Trophoblast cell (in vitro differentiated cells and primary cell): Measurements from ENCODE around the gene SGTB.
"Not testable (repeated sequence)": the region's sequence is repeated elsewhere in the genome, so short reads cannot be mapped to it uniquely, and the experiment has no call there.

Experiments used
- DNase-seq, 2 donors: peaks; one replicate each; pipeline ENCODE4 v3.0.0-alpha.2; 2016
- H2AFZ ChIP-seq: 2 replicates; pipeline ENCODE4 v1.6.1; 2013; ENCODE audit warnings: low read length, moderate library complexity, mild to moderate bottlenecking; ENCODE audit not compliant: insufficient read depth, poor library complexity
- H2AK5ac ChIP-seq: 2 replicates; pipeline ENCODE4 v1.6.1; 2013; ENCODE audit warnings: mild to moderate bottlenecking, low read length
- H2BK120ac ChIP-seq: 2 replicates; pipeline ENCODE4 v1.6.1; 2013; ENCODE audit warnings: low read length, mild to moderate bottlenecking, moderate library complexity; ENCODE audit not compliant: insufficient read depth, poor library complexity
- H2BK12ac ChIP-seq: 2 replicates; pipeline ENCODE4 v1.6.1; 2013; ENCODE audit warnings: mild to moderate bottlenecking, low read length, moderate library complexity
- H2BK5ac ChIP-seq: 2 replicates; pipeline ENCODE4 v1.6.1; 2013; ENCODE audit warnings: low read length, low read depth, moderate library complexity, mild to moderate bottlenecking; ENCODE audit not compliant: poor library complexity
- H3K14ac ChIP-seq: 2 replicates; pipeline ENCODE4 v1.6.1; 2013; ENCODE audit warnings: mild to moderate bottlenecking, low read length
- H3K18ac ChIP-seq: 2 replicates; pipeline ENCODE4 v1.6.1; 2013; ENCODE audit warnings: mild to moderate bottlenecking, low read length
- H3K23ac ChIP-seq: 2 replicates; pipeline ENCODE4 v1.6.1; 2013; ENCODE audit warnings: low read length
- H3K27ac ChIP-seq: 2 replicates; pipeline ENCODE4 v1.5.1; 2013; ENCODE audit warnings: low read depth, mild to moderate bottlenecking, inconsistent platforms, low read length, moderate library complexity
- H3K27me3 ChIP-seq: 2 replicates; pipeline ENCODE4 v1.6.1; 2013; ENCODE audit warnings: inconsistent platforms, mild to moderate bottlenecking, low read length, moderate library complexity; ENCODE audit not compliant: insufficient read depth
- H3K36me3 ChIP-seq, 2 experiments: 1 replicate in 1 of 2; 2 replicates in 1 of 2; pipeline ENCODE4 v1.6.1; 2013; ENCODE audit warnings: low read length in 2 of 2, mild to moderate bottlenecking in 2 of 2, moderate library complexity in 1 of 2; ENCODE audit not compliant: insufficient read depth in 2 of 2, control insufficient read depth in 1 of 2
- H3K4ac ChIP-seq: 2 replicates; pipeline ENCODE4 v1.6.1; 2013; ENCODE audit warnings: low read depth, mild to moderate bottlenecking, low read length, moderate library complexity
- H3K4me1 ChIP-seq, 2 experiments: 1 replicate in 1 of 2; 2 replicates in 1 of 2; pipeline ENCODE4 v1.6.1; 2013; ENCODE audit warnings: low read length in 2 of 2, mild to moderate bottlenecking in 2 of 2, moderate library complexity in 1 of 2; ENCODE audit not compliant: insufficient read depth in 2 of 2, control insufficient read depth in 1 of 2
- H3K4me2 ChIP-seq: 2 replicates; pipeline ENCODE4 v1.6.1; 2013; ENCODE audit warnings: inconsistent platforms, mild to moderate bottlenecking, low read length, moderate library complexity
- H3K4me3 ChIP-seq: 2 replicates; pipeline ENCODE4 v1.5.1; 2013; ENCODE audit warnings: mild to moderate bottlenecking, low read depth, low read length, inconsistent platforms
- H3K79me1 ChIP-seq: one replicate; pipeline ENCODE4 v1.6.1; 2013; ENCODE audit warnings: low read length
- H3K79me2 ChIP-seq: 2 replicates; pipeline ENCODE4 v1.6.1; 2013; ENCODE audit warnings: low read length, mild to moderate bottlenecking; ENCODE audit not compliant: control insufficient read depth, insufficient read depth, poor library complexity
- H3K9ac ChIP-seq: 2 replicates; pipeline ENCODE4 v1.6.1; 2013; ENCODE audit warnings: mild to moderate bottlenecking, low read length
- H3K9me3 ChIP-seq: 2 replicates; pipeline ENCODE4 v1.6.1; 2013; ENCODE audit warnings: low read depth, mild to moderate bottlenecking, control low read depth, inconsistent platforms, low read length; ENCODE audit not compliant: insufficient read depth
- H4K12ac ChIP-seq: 2 replicates; pipeline ENCODE4 v1.6.1; 2013; ENCODE audit warnings: low read depth, mild to moderate bottlenecking, low read length, moderate library complexity
- H4K8ac ChIP-seq: 2 replicates; pipeline ENCODE4 v1.6.1; 2013; ENCODE audit warnings: low read depth, mild to moderate bottlenecking, low read length, moderate library complexity
- H4K91ac ChIP-seq: one replicate; pipeline ENCODE4 v1.6.1; 2013; ENCODE audit warnings: low read depth, mild to moderate bottlenecking, low read length, moderate library complexity
- WGBS: extraction: QIAGEN DNeasy Blood & Tissue Kit; methylation state at CpG from one replicate; pipeline ENCODE4 v1.1.7; 2013; ENCODE audit warnings: missing lambda C conversion rate; ENCODE audit not compliant: insufficient read length, insufficient coverage; ENCODE audit errors: extremely low coverage; 5-methylcytosine and 5-hydroxymethylcytosine counted together

The SGTB gene

DNA sequence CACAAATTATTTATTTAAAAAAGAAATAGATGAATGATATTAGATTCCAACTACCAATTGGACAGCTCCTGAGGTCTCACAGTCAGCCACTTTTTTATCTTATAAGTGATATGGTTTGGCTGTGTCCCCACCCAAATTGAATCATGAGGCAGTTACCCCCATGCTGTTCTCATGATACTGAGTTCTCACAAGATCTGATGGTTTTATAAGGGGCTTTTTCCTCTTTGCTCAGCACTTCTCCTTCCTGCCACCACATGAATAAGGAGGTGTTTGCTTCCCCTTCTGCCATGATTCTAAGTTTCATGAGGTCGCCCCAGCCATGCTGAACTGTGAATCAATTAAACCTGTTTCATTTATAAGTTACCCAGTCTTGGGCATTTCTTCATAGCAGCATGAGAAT lies 13.0 kb upstream of the SGTB start:
- Histone ChIP-seq H3K9me3 (no peaks in the 10 kb centered on the region), H2BK120ac (no peak overlapping the region), H3K4ac (no peak overlapping the region), H3K27ac (no peak overlapping the region), H3K9ac (no peak overlapping the region), H4K12ac (no peak overlapping the region), H2AFZ (no peak overlapping the region), H3K23ac (no peak overlapping the region), H3K4me2 (no peak overlapping the region), H4K8ac (no peak overlapping the region), H3K14ac (no peak overlapping the region), H2BK12ac (no peak overlapping the region), H3K18ac (no peak overlapping the region), H3K79me1 (no peaks in the 10 kb centered on the region), H3K4me1 (no peaks in the 10 kb centered on the region), H2AK5ac (no peak overlapping the region), H4K91ac (no peak overlapping the region), H3K79me2 (no peaks in the 10 kb centered on the region), H3K27me3 (no peaks in the 10 kb centered on the region), H3K4me3 (no peak overlapping the region), H3K36me3 (peaks cover 0 to 2% of the 10 kb centered on the region in 2 experiments), H2BK5ac (no peak overlapping the region)
- no CpG with 5 or more reads among the region's 1 CpG for WGBS
- no peak for DNase-seq

DNA sequence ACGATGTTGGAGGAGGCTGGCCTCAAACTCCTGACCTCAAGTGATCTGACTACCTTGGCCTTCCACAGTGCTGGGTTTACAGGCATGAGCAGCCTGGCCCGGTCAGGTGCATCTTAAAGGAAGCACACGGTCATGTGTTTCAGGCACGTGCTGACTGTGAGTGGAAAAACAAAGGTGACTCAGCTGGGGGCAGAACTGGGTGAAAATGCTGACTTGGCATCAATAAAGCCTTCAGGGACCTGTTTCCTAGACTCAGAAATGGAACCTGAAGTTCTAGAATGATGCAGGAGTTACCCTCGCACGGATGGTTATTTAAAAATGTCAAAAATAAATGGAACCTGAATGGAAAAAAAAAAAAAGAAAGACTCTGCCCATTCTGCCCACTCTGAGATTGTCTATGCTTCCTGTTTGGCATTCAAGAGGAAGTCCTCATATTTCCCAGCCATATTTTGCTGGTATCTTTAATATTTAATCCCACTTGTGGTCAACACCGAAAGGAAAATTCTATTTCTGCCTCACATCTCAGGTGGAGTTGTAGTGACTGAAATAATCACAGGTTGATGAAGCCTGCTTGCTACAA lies 12.4 kb upstream of the SGTB start:
- H4K12ac ChIP-seq, H2BK12ac ChIP-seq, H2AK5ac ChIP-seq, H2BK5ac ChIP-seq, H3K4me3 ChIP-seq, H2AFZ ChIP-seq, H3K27me3 ChIP-seq, H3K9me3 ChIP-seq, H3K18ac ChIP-seq, H3K79me2 ChIP-seq, H3K9ac ChIP-seq, H3K4me2 ChIP-seq, H4K8ac ChIP-seq, H2BK120ac ChIP-seq, DNase-seq, H3K4ac ChIP-seq, H3K36me3 ChIP-seq, H3K23ac ChIP-seq, H3K27ac ChIP-seq, H3K14ac ChIP-seq, H3K79me1 ChIP-seq, H3K4me1 ChIP-seq, H4K91ac ChIP-seq: not testable (repeated sequence)
- no CpG with 5 or more reads among the region's 7 CpGs for WGBS

DNA sequence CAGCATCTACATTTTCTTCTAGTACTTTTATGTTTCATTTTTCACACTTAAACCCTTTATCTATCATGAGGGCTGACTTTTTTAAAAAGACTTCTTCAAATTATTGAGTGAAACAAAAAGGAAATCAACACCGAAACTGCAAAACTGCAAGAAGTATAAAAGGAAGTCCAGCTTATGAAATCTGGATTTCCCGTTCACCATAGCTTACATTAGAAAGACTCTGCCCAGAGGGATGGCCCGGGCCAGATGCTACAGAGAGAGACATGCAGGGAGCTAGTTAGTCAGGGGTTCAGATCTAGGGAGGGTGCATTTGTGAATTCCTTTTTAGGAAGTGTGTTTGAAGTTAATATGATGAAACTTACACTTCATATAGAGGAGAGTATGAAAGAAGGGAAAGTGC lies 10.1 kb upstream of the SGTB start:
- H3K4me3 ChIP-seq, H2AFZ ChIP-seq, H3K79me2 ChIP-seq, H3K4me1 ChIP-seq, H4K8ac ChIP-seq, H4K91ac ChIP-seq, H3K14ac ChIP-seq, H3K36me3 ChIP-seq, H3K79me1 ChIP-seq, H2BK5ac ChIP-seq, H3K9ac ChIP-seq, H3K27me3 ChIP-seq, H3K27ac ChIP-seq, H3K18ac ChIP-seq, DNase-seq, H2AK5ac ChIP-seq, H3K23ac ChIP-seq, H2BK12ac ChIP-seq, H4K12ac ChIP-seq, H3K4me2 ChIP-seq, H3K4ac ChIP-seq, H3K9me3 ChIP-seq, H2BK120ac ChIP-seq: not testable (repeated sequence)
- no CpG with 5 or more reads among the region's 3 CpGs for WGBS

DNA sequence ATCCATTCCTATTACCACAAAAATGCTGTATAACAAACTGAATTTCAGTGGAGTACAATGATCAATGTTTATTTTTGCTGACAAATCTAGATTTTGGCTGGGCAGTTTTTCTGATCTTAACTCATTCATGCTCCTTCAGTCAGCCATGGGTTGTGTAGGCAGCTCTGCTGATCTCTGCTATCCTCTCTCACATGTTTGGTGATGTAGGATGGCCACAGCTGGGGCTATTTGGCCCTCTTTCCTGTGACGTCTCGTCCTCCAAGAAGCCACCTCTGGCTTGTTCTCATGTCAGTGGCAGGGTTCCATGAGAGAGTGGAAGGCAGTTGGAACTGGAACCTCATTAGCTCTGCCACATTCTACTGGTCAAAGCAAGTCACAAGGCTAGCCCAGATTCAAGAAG lies 9.0 kb upstream of the SGTB start:
- H3K79me2 ChIP-seq = no peaks in the 10 kb centered on the region

More for the DNA sequence above, 9.0 kb upstream of the SGTB start:
- Histone ChIP-seq H3K14ac (no peak overlapping the region), H4K91ac (no peak overlapping the region), H4K8ac (no peak overlapping the region), H3K27ac (no peak overlapping the region), H3K9me3 (no peaks in the 10 kb centered on the region), H3K4me1 (peaks cover 0 to 2% of the 10 kb centered on the region in 2 experiments), H3K23ac (no peak overlapping the region), H2AK5ac (no peak overlapping the region), H3K4ac (no peak overlapping the region), H2AFZ (no peak overlapping the region), H3K4me3 (no peak overlapping the region), H2BK12ac (no peak overlapping the region), H3K9ac (no peak overlapping the region), H3K4me2 (no peak overlapping the region), H2BK120ac (no peak overlapping the region), H3K36me3 (peaks cover 0 to 2% of the 10 kb centered on the region in 2 experiments), H3K27me3 (no peaks in the 10 kb centered on the region), H3K79me1 (peaks cover 2% of the 10 kb centered on the region), H2BK5ac (no peak overlapping the region), H3K18ac (no peak overlapping the region), H4K12ac (no peak overlapping the region)
- DNase-seq = no peak
- no CpG with 5 or more reads among the region's 2 CpGs for WGBS
